Right lobe of liver (tissue), 6 donors: ENCODE results near the gene KIAA1671. TPM values are rescaled to one million over a fixed set of nuclear protein-coding genes. Genes with fewer than 3 reads are reported as not detected.

ENCODE experiments used
- ATAC-seq, 4 donors: fragments of 200-7000 bp; cut with Tn5 transposase; one replicate each; pipeline ENCODE4 v1.9.1; 2020; ENCODE audit warnings: mild to moderate bottlenecking in 4 of 4, moderate library complexity in 4 of 4
- DNase-seq, 3 donors: peaks; one replicate each; pipeline ENCODE4 v3.0.0-alpha.2; 2020
- H3K27ac ChIP-seq, 3 donors: fragments of 200-600 bp; one replicate each; pipeline ENCODE4 v1.8.0; 2022
- H3K27me3 ChIP-seq, 2 donors: fragments of 200-600 bp; one replicate each; pipeline ENCODE4 v1.8.0; 2022
- H3K36me3 ChIP-seq, 4 donors: fragments of 200-600 bp; sonication (generic) in 1 of 4; one replicate each; pipeline versions ENCODE4 v1.5.1 to v1.8.0; 2017 to 2022; ENCODE audit warnings: control low read depth in 1 of 4
- H3K4me1 ChIP-seq, 4 donors: fragments of 200-600 bp; sonication (generic) in 1 of 4; one replicate each; pipeline versions ENCODE4 v1.5.1 to v1.8.0; 2017 to 2022; ENCODE audit warnings: control low read depth in 1 of 4
- H3K4me3 ChIP-seq, 3 donors: fragments of 200-600 bp; one replicate each; pipeline ENCODE4 v1.8.0; 2022
- H3K9me3 ChIP-seq, 4 donors: fragments of 200-600 bp; sonication (generic) in 1 of 4; one replicate each; pipeline versions ENCODE4 v1.5.1 to v1.8.0; 2017 to 2022; ENCODE audit warnings: control low read depth in 1 of 4
- CTCF ChIP-seq, 4 donors: fragments of 200-600 bp in 3 of 4; fragments of 450-650 bp in 1 of 4; IDR thresholded peaks; one replicate each; pipeline versions ENCODE4 v1.5.1 to v1.8.0; 2016 to 2022; ENCODE audit warnings: antibody characterized with exemption in 4 of 4, mild to moderate bottlenecking in 2 of 4
- POLR2A ChIP-seq: fragments of 450-650 bp; IDR thresholded peaks from one replicate; pipeline ENCODE4 v1.6.1; 2017; ENCODE audit warnings: antibody characterized with exemption, mild to moderate bottlenecking
- WGBS: methylation state at CpG from one replicate; pipeline ENCODE4 v1.1.6; 2018; ENCODE audit warnings: low coverage, low lambda C conversion rate; ENCODE audit not compliant: insufficient coverage; ENCODE audit errors: missing lambda C conversion rate; 5-methylcytosine and 5-hydroxymethylcytosine counted together
- intact Hi-C, 2 donors: fragments of 100-400 bp; cut with DNase I; formaldehyde crosslinking; loops; one replicate each; pipeline versions ENCODE4 v1.11.2 to v1.14.1; 2022
- total RNA-seq, 6 experiments: library from RNA; depleted of rRNA in 2 of 6; stranded (reverse); fragments of >200 nt in 2 of 6; fragmentation: NEBNext Ultra II Directional in 3 of 6; extraction: Animal tissue kit (Norgen Biotek cat#: 25700) in 3 of 6; gene quantifications; one replicate each; pipeline versions ENCODE4 v1.1.0 to v1.2.4, GENCODE V29; 2016 to 2023
- donor health status: DM: no; HTN: yes; CAD: no.
- donor health status: DM: no; HTN: no; CAD: no.
- donor health status: DM: no; HTN: no; CAD: no.
- donor health status: DM: no; HTN: yes; CAD: no.
- donor health status: DM: no; HTN: yes; CAD: no.

KIAA1671 gene
- total RNA-seq, 6 experiments from 2014 or later: 31.1 to 56.6 (median 39.2) TPM

GRCh38 chr22:24944217-24944937 is 8.1 kb upstream of the KIAA1671 start:
- Histone ChIP-seq H3K36me3 (no peaks in the 10 kb centered on the region), H3K4me3 (no peak overlapping the region), H3K4me1 (peaks cover 0 to 6% (median 0%) of the 10 kb centered on the region in 4 donors), H3K27ac (no peak overlapping the region), H3K9me3 (no peaks in the 10 kb centered on the region), H3K27me3 (no peaks in the 10 kb centered on the region)
- TF ChIP-seq POLR2A: no peak
- TF ChIP-seq CTCF (IDR thresholded peaks at IDR 0.05): no peak
- intact Hi-C loops: no loop called here
- peak in 1 of 4 donors; percentile 79 for ATAC-seq
- DNase-seq: no peak
- 61% methylated on average over 5 of the region's 10 CpGs for WGBS

DNA sequence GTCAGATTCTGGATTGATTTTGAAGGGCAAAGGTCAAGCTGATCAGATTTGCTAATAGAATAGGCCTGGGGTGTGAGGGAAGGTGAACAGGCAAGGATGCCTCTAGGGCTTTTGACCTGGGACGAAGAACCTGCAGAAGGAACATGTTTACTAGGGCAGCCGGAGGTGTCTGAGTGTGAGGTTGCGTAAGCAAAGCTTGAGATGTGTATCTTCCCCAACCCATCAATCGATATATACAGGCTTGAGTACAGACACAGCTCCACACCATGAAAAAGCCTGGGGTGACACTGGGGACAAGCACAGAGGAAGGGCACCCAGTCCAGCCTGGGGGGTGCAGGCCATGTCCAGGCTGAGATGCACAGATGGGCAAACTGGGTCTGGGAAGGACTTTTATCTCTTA is 7.1 kb upstream of the KIAA1671 start:
- 63% methylated on average over 1 of the region's 4 CpGs for WGBS
- TF ChIP-seq POLR2A (no peak), CTCF (IDR thresholded peaks at IDR 0.05) (no peak)
- no peaks in the 10 kb centered on the region for H3K27me3 ChIP-seq
- no peak overlapping the region for H3K27ac ChIP-seq
- H3K9me3 ChIP-seq: no peaks in the 10 kb centered on the region
- intact Hi-C loops: no loop called here
- H3K36me3 ChIP-seq: no peaks in the 10 kb centered on the region
- peaks cover 0 to 6% (median 0%) of the 10 kb centered on the region in 4 donors for H3K4me1 ChIP-seq
- ATAC-seq: peak in 2 of 4 donors; percentile 19 to 20
- H3K4me3 ChIP-seq: no peak overlapping the region
- DNase-seq: no peak

GRCh38 chr22:24947383-24947782 is 5.1 kb upstream of the KIAA1671 start:
- DNase-seq (no peak), ATAC-seq (no peak)
- TF ChIP-seq POLR2A (no peak), CTCF (IDR thresholded peaks at IDR 0.05) (no peak)
- Histone ChIP-seq H3K4me1 (peaks cover 0 to 6% (median 0%) of the 10 kb centered on the region in 4 donors), H3K27me3 (no peaks in the 10 kb centered on the region), H3K27ac (no peak overlapping the region), H3K4me3 (no peak overlapping the region), H3K9me3 (no peaks in the 10 kb centered on the region), H3K36me3 (no peaks in the 10 kb centered on the region)
- intact Hi-C loops: no loop called here
- 84% methylated on average over 6 of the region's 7 CpGs for WGBS

DNA sequence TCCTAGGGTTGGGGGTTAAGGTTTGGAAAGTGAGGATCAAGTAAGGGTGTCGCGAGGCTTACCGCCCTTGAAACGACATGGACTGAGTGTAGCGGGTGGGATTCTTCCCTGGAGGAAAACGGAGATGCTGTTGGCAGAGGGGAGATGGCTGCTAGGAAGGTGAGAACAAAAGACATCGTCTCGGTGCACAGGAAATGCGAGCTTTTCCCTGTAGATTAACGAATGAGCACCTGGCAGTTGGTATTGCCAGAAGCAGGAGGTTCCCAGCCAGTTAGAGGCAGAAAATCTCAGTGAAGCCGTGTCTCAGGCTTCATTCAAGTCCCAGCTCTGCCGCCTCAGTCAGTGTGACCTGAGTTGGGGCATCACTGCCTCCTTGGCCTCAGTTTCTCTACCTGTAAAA is 4.6 kb upstream of the KIAA1671 start:
- no peak for TF ChIP-seq CTCF (IDR thresholded peaks at IDR 0.05)
- TF ChIP-seq POLR2A: no peak
- peaks cover 0 to 6% (median 0%) of the 10 kb centered on the region in 4 donors for H3K4me1 ChIP-seq
- H3K27me3 ChIP-seq: no peaks in the 10 kb centered on the region
- H3K9me3 ChIP-seq: no peaks in the 10 kb centered on the region
- no peak overlapping the region for H3K27ac ChIP-seq
- 76% methylated on average over 8 of the region's 12 CpGs for WGBS
- no peak for ATAC-seq
- no peak overlapping the region for H3K4me3 ChIP-seq
- H3K36me3 ChIP-seq: no peaks in the 10 kb centered on the region
- intact Hi-C loops: no loop called here
- no peak for DNase-seq
